HepG2 (cell line): Measurements from ENCODE around the gene SMIM24. TPM values are rescaled to one million over a fixed set of nuclear protein-coding genes. Genes with fewer than 3 reads are reported as not detected.

Experiments used
- ARHGAP35 ChIP-seq: sonication (generic); formaldehyde crosslinking; IDR thresholded peaks from 2 replicates; pipeline ENCODE4 v1.9.0; 2022; ENCODE audit warnings: mild to moderate bottlenecking, inconsistent platforms, moderate library complexity, missing genetic modification reagents, borderline replicate concordance
- KIAA2018 ChIP-seq: sonication (generic); formaldehyde crosslinking; IDR thresholded peaks from 2 replicates; pipeline ENCODE4 v1.5.0; 2020; ENCODE audit warnings: mild to moderate bottlenecking, missing genetic modification reagents, borderline replicate concordance
- NCOA1 ChIP-seq: sonication (generic); formaldehyde crosslinking; IDR thresholded peaks from 2 replicates; pipeline ENCODE4 v1.9.0; 2021; ENCODE audit warnings: missing genetic modification reagents
- SOX13 ChIP-seq, 3 experiments: fragments of 450-650 bp in 1 of 3; sonication (generic) in 1 of 3; formaldehyde crosslinking in 1 of 3; IDR thresholded peaks in 2 of 3; conservative IDR thresholded peaks in 1 of 3; 2 replicates each; pipeline versions ENCODE4 v1.5.0 to v1.6.1; 2016 to 2020; ENCODE audit warnings: antibody characterized with exemption in 1 of 3, mild to moderate bottlenecking in 1 of 3, missing compliant biosample characterization in 1 of 3, missing genetic modification reagents in 1 of 3, moderate library complexity in 1 of 3
- SOX6 ChIP-seq, 2 experiments: fragments of 450-650 bp in 1 of 2; sonication (generic) in 1 of 2; formaldehyde crosslinking in 1 of 2; IDR thresholded peaks; 2 replicates each; pipeline versions ENCODE4 v1.4.0 to v1.6.1; 2017 to 2020; ENCODE audit warnings: antibody characterized with exemption in 1 of 2, mild to moderate bottlenecking in 1 of 2, missing genetic modification reagents in 1 of 2
- ZNF207 ChIP-seq: fragments of 450-650 bp; IDR thresholded peaks from 2 replicates; pipeline ENCODE4 v1.6.1; 2016; ENCODE audit warnings: antibody characterized with exemption, borderline replicate concordance
- ZNF331 ChIP-seq: sonication (generic); formaldehyde crosslinking; IDR thresholded peaks from 2 replicates; pipeline ENCODE4 v1.4.0; 2020; ENCODE audit warnings: missing genetic modification reagents
- ZNF644 ChIP-seq: IDR thresholded peaks from 2 replicates; pipeline ENCODE4 v1.6.1; 2016; ENCODE audit warnings: low read depth
- ZZZ3 ChIP-seq: sonication (generic); formaldehyde crosslinking; IDR thresholded peaks from 2 replicates; pipeline ENCODE4 v1.4.0; 2020; ENCODE audit warnings: missing genetic modification reagents, mild to moderate bottlenecking, borderline replicate concordance
- polyA plus RNA-seq, 8 experiments: library from polyadenylated mRNA; depleted of rRNA in 3 of 8; stranded (reverse) in 7 of 8; unstranded in 1 of 8; fragments of >200 nt; fragmentation: Illumina TruSeq in 4 of 8; extraction: Trizol in 4 of 8; gene quantifications; 2 replicates each; pipeline versions ENCODE4 v1.2.1 to v1.2.3, GENCODE V29; 2011 to 2016; ENCODE audit warnings: low read depth in 4 of 8, missing spikeins in 1 of 8, mixed read lengths in 1 of 8; ENCODE audit not compliant: insufficient read depth in 1 of 8
- total RNA-seq, 5 experiments: library from RNA; depleted of rRNA; stranded (reverse); fragments of >200 nt; fragmentation: Illumina TruSeq; extraction: Trizol; gene quantifications; 2 replicates each; pipeline ENCODE4 v1.2.3, GENCODE V29; 2016; ENCODE audit warnings: low read depth in 1 of 5
- TF ChIP-seq, protein P1 (sequence below): sonication (generic); formaldehyde crosslinking; IDR thresholded peaks from one replicate; pipeline ENCODE4 v1.5.1; 2020; ENCODE audit warnings: mild to moderate bottlenecking, missing genetic modification reagents; ENCODE audit errors: not compliant biosample characterization

The SMIM24 gene
- total and polyA plus RNA-seq, 2 of the 13 experiments (the other 11 are each of a cell fraction or from before 2014, with no cell fraction given): 11.2 to 70.6 TPM

GRCh38 chr19:3434630-3435553, 45.4 kb downstream of the SMIM24 start (continued):
- TF ChIP-seq, protein P1, sequence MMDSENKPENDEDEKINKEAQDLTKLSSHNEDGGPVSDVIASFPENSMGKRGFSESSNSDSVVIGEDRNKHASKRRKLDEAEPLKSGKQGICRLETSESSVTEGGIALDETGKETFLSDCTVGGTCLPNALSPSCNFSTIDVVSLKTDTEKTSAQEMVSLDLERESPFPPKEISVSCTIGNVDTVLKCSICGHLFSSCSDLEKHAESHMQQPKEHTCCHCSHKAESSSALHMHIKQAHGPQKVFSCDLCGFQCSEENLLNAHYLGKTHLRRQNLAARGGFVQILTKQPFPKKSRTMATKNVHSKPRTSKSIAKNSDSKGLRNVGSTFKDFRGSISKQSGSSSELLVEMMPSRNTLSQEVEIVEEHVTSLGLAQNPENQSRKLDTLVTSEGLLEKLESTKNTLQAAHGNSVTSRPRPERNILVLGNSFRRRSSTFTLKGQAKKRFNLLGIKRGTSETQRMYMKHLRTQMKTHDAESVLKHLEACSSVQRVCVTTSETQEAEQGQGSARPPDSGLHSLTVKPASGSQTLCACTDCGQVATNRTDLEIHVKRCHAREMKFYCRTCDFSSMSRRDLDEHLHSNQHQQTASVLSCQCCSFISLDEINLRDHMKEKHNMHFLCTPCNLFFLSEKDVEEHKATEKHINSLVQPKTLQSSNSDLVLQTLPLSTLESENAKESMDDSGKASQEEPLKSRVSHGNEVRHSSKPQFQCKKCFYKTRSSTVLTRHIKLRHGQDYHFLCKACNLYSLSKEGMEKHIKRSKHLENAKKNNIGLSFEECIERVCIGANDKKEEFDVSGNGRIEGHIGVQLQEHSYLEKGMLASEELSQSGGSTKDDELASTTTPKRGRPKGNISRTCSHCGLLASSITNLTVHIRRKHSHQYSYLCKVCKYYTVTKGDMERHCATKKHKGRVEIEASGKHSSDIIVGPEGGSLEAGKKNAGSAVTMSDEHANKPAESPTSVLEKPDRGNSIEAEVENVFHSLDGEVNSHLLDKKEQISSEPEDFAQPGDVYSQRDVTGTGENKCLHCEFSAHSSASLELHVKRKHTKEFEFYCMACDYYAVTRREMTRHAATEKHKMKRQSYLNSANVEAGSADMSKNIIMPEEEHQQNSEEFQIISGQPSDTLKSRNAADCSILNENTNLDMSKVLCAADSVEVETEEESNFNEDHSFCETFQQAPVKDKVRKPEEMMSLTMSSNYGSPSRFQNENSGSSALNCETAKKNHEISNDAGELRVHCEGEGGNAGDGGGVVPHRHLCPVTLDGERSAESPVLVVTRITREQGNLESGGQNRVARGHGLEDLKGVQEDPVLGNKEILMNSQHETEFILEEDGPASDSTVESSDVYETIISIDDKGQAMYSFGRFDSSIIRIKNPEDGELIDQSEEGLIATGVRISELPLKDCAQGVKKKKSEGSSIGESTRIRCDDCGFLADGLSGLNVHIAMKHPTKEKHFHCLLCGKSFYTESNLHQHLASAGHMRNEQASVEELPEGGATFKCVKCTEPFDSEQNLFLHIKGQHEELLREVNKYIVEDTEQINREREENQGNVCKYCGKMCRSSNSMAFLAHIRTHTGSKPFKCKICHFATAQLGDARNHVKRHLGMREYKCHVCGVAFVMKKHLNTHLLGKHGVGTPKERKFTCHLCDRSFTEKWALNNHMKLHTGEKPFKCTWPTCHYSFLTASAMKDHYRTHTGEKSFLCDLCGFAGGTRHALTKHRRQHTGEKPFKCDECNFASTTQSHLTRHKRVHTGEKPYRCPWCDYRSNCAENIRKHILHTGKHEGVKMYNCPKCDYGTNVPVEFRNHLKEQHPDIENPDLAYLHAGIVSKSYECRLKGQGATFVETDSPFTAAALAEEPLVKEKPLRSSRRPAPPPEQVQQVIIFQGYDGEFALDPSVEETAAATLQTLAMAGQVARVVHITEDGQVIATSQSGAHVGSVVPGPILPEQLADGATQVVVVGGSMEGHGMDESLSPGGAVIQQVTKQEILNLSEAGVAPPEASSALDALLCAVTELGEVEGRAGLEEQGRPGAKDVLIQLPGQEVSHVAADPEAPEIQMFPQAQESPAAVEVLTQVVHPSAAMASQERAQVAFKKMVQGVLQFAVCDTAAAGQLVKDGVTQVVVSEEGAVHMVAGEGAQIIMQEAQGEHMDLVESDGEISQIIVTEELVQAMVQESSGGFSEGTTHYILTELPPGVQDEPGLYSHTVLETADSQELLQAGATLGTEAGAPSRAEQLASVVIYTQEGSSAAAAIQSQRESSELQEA: no peak
- TF ChIP-seq NCOA1 (CRISPR knock-in tag) (no peak), KIAA2018 (no peak), ARHGAP35 (CRISPR knock-in tag) (no peak), ZZZ3 (CRISPR knock-in tag) (no peak), ZNF207 (no peak), SOX6 (IDR thresholded peaks at IDR 0.05) (no peak), SOX6 (CRISPR knock-in tag; IDR thresholded peaks at IDR 0.05) (peak; percentile 25; the same call in 1 of the 2 replicates), ZNF644 (no peak), SOX13 (IDR thresholded peaks at IDR 0.05) (no peak), SOX13 (CRISPR knock-in tag; conservative IDR thresholded peaks at IDR 0.05 in 1 of 2, IDR thresholded peaks at IDR 0.05 in 1 of 2) (peak in 1 of 2 experiments; percentile 17; a peak in 1 of 4 replicates), ZNF331 (CRISPR knock-in tag) (no peak)
